ENCODE data around the gene RASGRP4.
"Not testable (repeated sequence)": the region's sequence is repeated elsewhere in the genome, so short reads cannot be mapped to it uniquely, and the experiment has no call there.

RASGRP4 gene

DNA sequence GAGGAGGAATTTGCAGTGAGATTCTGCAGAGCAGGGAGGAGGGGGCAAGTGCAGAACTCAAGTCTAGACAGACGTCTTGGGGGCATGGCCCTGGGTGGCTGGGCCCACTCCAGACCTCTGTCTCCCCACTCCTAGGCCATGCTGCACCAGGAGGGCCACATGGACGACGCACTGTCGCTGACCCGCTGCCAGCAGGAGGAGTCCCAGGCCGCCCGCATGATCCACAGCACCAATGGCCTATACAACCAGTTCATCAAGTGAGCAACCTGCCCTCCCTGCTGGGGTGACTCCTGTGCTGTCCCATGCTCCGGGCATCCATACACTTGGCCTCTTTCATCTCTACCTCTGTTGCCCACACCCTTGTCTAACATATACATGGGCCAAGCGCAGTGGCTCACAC is 25.6 kb upstream of the RASGRP4 start:
- intact Hi-C loops (cut with DNase I), result no loop called here
- no peak for DNase-seq

DNA sequence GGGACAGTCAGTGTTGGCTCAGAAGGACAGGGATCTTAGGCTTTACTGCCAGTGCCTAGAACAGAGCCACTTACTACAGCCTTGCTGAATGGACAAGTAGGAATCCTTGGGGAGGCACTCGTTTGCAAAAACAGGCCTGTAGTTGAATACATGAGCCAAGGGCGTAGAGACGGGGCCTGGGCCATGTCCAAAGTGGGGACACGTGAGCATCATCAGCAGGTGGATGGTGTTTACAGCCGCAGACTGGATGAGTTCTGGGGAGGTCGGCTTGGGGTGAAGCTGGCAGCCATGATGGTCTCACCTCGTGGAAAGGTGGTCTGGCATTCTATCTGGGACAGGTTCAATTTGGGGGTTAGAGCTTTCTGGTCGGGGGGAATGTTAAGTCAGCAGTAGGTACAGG is 25.0 kb upstream of the RASGRP4 start:
- intact Hi-C loops (cut with DNase I), result no loop called here

GRCh38 chr19:38449518-38449917 is 23.5 kb upstream of the RASGRP4 start:
- DNase-seq, result no peak
- intact Hi-C loops (cut with DNase I), result no loop called here

More for the DNA sequence above, 25.0 kb upstream of the RASGRP4 start:
- no peak for DNase-seq

DNA sequence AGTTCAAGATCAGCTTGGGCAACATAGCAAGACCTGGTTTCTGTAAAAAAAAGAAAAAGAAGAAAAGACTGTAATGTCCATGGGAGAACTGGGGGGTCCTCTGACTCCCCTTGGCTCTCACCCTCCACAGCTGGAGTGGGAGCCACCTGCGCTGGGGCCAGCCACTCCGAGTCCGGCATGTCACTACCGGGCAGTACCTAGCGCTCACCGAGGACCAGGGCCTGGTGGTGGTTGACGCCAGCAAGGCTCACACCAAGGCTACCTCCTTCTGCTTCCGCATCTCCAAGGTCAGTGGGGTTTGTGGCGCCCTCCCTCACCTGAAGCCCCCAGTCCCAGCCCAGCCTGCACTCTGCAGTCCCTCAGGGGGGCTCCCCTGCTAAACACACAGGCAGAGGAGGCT is 22.2 kb upstream of the RASGRP4 start:
- intact Hi-C loops (cut with DNase I), result no loop called here
- DNase-seq, result no peak

DNA sequence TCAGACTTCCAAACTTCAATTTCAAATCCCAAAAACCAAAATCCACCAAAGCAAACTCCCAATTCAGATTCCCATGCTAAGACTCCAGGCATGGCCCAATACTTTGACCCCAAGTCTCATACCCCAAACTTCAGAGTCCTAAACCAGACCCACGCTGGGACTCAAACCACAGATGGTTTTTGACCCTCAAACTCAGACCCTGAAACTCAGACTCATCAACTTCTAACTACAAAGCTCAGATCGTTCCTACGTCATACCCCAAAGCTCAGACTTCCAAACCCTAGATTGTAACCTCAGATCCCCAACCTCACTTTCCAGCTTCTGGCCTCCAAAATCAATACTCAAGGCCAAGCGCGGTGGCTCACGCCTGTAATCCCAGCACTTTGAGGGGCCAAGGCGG is 19.3 kb upstream of the RASGRP4 start:
- intact Hi-C loops (cut with DNase I), result no loop called here

DNA sequence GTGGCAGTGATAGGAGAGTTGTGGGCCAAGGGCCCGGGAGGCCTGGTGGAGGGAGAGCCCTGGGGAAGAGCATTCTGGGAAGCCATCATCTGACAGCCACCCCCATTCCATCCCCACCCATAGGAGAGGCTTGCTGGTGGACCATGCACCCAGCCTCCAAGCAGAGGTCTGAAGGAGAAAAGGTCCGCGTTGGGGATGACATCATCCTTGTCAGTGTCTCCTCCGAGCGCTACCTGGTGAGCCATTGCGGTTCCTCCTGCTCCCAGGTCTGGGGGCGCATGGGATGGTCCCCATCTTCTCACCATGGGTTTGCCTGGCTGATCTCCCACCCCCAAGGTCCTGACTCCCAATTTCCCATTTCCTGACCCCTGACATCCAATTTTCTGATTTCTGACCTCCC is 18.0 kb upstream of the RASGRP4 start:
- no peak for DNase-seq
- intact Hi-C loops (cut with DNase I), result no loop called here

More for the DNA sequence above, 19.3 kb upstream of the RASGRP4 start:
- no peak for DNase-seq

GRCh38 chr19:38443458-38443999 is 17.5 kb upstream of the RASGRP4 start:
- DNase-seq, result no peak
- intact Hi-C loops (cut with DNase I), result no loop called here

DNA sequence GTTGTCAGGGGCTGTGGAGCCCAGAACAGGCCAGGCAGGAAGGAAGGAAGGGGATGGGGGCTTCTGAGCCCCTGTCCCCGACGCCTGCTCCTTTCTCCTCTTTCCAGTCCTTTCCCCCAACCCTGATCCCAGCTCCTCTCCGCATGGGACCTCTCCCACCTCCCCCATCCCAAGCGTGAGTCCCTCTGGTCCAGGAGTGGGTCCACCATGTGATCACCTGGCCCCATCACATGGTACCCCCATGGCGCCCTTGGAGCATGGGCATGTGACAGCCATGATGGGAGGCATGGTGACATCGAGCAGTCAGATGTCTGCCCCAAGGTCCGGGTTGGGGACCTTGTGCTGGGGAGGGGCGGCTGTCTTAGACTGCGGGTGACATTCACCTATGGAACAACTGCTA is 16.7 kb upstream of the RASGRP4 start:
- no peak for DNase-seq
- intact Hi-C loops (cut with DNase I), result no loop called here

GRCh38 chr19:38441657-38442348 is 15.8 kb upstream of the RASGRP4 start:
- DNase-seq, result no peak
- intact Hi-C loops (cut with DNase I), result no loop called here

DNA sequence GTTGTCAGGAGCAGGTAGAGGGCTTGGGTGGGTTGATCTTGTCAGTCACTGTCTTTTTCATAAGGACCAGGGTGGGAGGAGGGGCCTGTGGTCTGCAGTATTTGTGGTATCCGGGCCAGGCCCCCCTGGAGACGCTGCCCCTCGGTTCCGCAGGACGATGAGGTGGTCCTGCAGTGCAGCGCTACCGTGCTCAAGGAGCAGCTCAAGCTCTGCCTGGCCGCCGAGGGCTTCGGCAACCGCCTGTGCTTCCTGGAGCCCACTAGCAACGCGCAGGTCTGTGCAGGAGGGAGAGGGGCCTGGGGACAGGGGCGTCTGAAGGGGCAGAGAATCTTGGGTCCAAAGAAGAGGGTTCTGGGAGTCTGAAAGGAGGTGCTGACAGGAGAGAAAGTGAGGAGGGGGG is 14.6 kb upstream of the RASGRP4 start:
- DNase-seq, result no peak
- intact Hi-C loops (cut with DNase I), result no loop called here

DNA sequence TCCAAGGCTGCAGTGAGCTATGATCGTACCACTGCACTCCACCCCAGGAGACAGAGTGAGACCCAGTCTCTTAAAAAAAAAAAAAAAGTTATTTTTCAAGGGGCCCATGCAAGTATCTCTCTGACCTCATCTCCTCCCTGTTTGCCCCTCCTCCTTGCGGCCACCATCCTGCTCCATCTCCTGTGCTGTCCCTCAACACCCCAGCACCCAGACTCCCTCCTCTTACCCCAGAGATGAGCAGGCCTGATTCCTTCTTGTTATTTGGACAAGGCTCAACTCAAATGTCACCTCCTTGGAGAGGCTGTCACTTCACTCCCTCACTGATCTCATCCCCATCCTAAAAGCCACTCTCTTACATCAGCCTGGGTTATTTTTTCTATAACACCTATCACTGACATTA is 11.9 kb upstream of the RASGRP4 start:
- intact Hi-C loops (cut with DNase I), result no loop called here

DNA sequence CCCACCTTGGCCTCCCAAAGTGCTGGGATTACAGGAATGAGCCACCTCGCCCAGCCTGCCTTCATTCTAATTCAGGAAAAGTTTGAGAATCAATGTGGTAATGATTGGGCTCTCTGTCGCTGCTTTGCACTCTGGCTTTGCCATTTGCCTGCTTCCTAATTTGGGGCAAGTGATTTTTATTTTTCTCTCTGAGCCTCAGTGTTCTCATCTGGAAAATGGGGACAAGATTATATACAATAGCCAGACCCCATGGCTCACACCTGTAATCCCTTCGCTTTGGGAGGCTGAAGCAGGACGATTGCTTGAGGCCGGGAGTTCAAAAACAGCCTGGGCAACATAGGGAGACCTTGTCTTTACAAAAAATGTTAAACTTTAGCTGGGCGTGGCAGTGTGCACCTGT is 11.3 kb upstream of the RASGRP4 start:
- intact Hi-C loops (cut with DNase I), result no loop called here
- DNase-seq, result no peak

More for the DNA sequence above, 11.9 kb upstream of the RASGRP4 start:
- DNase-seq, result no peak

DNA sequence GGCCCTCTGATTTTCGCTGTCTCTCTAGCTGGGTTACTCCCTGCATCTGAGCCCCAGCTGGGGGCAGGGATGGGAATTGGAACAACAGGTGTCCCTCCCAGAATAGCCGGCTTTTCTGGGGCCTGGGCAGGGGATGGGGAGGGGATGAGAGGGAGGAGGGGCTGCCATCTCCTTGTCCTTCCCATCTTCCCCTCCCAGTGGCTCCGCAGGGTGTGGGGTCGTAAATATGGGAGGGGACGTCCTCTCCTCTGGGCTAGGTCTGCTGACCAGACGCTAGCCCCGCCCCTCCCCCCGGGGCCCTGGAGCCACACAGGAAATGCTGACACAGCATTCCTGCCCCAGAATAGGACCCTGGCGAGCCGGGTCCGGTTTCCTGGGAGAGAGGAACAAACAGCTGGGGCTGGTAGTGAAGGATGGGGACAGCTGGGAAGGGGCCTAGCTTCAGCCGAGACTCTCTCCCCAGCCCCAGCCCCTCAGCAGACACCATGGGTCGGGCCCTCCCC is 8.6 kb upstream of the RASGRP4 start:
- intact Hi-C loops (cut with DNase I), result no loop called here
- peak in 35 of 42 donors; percentile 4 to 65 (median 37) for DNase-seq

GRCh38 chr19:38433268-38433733 is 7.3 kb upstream of the RASGRP4 start, which contains the start of gene RYR1:
Gene RYR1 (plus strand): TSS chr19:38433691. CDS start chr19:38433830, 139 bp downstream.
- DNase-seq, result peak; percentile 31 to 81 (median 65)
- intact Hi-C loops (cut with DNase I), result no loop called here

DNA sequence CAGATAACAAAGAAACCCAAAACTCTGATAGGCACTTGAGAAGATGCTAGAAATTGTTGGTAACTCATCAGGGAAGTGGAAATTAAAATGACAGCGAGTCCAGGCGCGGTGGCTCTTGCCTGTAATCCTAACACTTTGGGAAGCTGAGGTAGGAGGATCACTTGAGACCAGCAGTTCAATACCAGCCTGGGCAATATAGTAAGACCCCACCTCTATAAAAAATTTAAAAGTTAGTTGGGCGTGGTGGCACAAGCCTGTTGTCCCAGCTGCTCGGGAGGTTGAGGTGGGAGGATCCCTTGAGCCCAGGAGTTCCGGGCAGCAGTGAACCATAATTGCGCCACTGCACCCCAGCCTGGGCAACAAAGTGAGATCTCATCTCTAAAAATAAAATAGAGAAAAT is 4.9 kb upstream of the RASGRP4 start:
- intact Hi-C loops (cut with DNase I), result no loop called here
- DNase-seq, result no peak

GRCh38 chr19:38429811-38430156 is 3.8 kb upstream of the RASGRP4 start:
- DNase-seq, result no peak
- intact Hi-C loops (cut with DNase I), result no loop called here

DNA sequence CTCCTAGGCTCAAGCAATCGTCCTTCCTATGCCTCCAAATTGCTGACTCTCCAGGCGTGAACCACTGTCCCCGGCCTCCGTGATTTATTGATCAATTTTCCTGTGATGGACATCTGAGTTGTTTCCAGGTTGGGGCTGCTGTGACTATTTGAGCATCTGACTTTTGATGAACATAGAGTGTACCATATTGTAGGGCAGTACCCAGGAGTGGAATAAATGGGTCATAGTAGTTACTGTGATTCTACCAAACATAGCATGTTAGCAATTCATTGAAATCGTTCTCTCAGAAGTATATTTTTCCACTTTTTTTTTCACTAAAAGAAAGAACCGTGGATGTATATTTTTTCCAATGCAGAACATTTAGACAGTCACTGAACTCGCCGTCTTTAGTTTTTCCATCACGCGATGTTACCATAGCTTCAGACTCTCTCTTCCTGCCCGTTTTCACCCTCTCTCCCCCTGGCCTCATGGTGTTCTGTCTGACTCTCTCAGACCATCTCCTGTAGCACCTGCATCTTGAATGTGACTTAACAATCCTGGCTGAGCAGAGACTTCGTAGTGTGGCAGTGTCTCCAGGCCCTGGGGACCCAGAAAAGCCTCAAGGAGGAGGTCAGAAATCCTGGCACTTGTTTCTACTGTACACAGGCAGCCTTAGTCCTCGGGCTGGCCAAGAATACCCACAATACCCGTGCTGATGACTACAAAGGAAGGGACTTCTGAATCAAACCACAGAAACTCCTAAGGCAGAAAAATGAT is 3.2 kb upstream of the RASGRP4 start:
- intact Hi-C loops (cut with DNase I), result no loop called here

DNA sequence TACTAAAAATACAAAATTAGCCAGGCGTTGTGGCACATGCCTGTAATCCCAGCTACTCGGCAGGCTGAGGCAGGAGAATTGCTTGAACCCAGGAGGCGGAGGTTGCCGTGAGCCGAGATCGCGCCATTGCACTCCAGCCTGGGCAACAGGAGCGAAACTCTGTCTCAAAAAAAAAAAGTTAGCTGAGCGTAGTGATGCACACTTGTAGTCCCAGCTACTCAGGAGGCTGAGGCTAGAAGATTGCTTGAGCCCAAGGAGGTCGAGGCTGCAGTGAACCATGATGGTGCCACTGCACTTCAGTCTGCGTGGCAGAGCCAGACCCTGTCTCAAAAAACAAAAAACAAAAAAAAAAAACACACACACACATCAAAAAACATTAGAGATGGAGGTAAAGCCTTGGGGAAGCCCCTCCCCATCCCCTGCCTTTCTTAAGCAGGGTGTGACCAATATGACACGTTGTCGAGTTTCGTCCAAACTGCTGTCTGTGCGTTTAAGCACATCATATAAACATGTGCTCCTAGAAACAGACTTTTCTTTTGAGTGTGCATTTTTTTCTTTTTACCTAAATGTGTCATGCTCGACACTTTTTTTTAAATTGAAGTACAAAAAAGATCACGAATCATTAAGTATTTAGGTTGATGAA is 1.1 kb upstream of the RASGRP4 start:
- DNase-seq; intact Hi-C loops (cut with DNase I): not testable (repeated sequence)

More for the DNA sequence above, 3.2 kb upstream of the RASGRP4 start:
- DNase-seq, result no peak

GRCh38 chr19:38425222-38425809 is 703 bp downstream of the RASGRP4 start:
- intact Hi-C loops (cut with DNase I), result no loop called here
- no peak for DNase-seq

Data from head of caudate nucleus (tissue), 42 donors.